HG02840 (cell line): ENCODE data around the gene PTPRT.

ENCODE experiments used
- ATAC-seq: cut with Tn5 transposase; IDR thresholded peaks from one replicate; pipeline ENCODE4 v1.9.1; 2021; ENCODE audit warnings: mild to moderate bottlenecking, moderate library complexity, moderate number of reproducible peaks; ENCODE audit not compliant: unreplicated experiment, low FRiP score

Gene PTPRT

DNA sequence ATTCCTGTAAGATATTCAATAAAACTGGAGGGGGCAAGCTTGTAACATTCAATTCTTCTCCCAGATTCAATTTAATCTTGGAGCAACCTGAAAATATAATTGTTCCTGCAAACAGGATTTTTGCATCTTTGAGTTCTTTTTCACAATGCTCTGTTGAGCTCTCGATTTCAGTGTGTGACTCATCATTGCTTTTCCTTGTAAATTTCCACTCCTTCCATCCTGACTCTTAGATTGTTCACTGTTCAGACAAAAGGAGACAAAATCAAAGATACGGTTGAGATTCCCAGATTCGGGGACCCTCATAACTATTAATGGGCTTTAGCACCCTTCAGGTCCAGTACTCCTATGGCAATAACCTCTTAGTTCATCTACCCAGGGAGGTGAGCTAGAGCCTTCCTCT lies 999.6 kb downstream of the PTPRT start:
- ATAC-seq = no peak

DNA sequence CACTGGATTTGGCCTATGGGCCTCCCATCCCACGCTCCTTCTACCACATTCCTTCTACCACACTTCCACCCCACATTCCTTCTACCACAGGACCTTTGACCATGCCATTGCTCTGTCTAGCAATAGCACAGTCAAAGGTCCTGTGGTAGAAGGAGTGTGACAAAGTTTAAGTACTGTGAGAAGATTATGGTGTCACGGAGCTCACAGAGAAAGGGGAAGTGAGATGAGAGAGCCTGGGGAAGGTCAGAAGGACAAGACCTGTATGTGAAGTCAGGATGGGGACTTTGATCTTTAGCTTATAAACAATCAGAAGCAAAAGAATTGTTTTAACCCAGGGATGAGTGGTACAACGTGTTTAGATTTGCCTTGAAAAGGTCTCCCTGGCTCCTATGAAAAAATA lies 1003.4 kb downstream of the PTPRT start:
- no peak for ATAC-seq

DNA sequence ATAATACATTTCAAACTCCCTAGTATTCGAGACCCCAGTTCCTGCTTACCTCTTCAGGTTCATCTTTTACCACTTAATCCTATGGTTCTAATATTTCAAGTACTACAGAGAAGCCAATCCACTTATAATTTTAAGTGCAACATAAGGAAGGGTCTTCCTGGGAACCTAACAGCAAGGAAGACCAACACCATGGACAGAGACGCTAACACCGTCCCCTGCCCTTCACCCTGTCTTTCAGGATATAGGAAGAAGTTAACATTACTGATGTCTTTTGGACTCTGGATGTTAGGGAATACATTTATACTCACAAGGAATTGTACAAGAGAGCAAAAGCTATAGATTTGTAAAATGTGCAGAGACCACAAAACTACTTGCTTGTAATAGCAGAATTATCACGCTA lies 1006.6 kb downstream of the PTPRT start:
- no peak for ATAC-seq

DNA sequence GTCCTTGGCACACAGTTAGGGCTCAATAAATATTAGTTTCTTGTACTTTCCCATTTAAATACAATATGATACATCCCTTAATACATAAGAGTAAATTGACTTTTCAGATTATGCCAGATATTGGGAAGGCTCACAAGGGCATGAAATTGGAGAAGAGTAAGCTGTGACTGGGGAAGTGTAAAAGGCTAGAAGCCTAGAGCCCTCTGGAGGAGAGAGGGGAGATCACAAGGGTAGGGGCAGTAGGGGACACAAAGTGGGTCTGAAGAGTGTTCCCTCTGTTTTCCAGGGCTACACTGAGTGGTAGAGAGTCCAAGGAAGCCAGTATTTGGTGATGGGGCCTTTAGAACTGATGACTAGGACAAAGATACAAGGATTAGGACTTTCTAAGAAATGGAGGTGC lies 1008.6 kb downstream of the PTPRT start:
- ATAC-seq = no peak

DNA sequence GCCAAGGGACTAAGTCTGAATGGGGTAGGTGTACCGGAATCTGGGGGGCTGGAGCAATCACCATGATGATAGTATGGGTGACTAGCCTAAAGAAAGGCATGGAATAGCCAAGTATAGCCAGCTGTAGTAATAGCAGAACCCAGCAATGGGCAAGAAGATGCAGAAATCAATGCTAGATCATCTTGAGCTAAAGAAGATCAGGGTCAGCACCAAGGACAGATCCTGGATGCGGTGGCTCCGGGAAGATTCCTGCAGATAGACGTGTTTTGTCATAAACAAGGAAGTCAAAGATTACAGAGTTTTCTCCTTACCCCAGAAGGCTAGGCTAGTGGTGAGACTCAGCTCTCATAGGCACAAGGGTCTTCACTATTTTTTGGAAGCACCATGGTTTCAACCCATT lies 1009.9 kb downstream of the PTPRT start:
- no peak for ATAC-seq

DNA sequence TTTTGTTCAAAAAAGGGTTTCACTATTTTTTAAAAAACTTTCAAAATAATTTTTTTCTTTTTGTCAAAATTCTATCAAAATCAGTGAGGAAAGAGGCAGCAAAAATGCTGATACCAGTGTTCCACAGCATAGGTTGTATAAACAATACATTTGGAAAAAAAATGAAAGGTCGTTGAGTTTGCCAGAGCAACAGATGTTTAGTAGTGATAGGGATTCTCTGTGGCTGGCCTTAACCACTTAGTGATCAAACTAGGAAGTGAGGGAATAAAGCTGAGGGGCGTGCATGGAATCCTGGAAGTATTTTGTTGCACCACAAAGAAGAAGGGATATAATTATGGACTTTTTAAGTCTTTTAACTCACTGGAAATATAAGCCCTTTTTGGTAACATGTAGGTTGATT lies 1016.3 kb downstream of the PTPRT start:
- ATAC-seq = no peak

DNA sequence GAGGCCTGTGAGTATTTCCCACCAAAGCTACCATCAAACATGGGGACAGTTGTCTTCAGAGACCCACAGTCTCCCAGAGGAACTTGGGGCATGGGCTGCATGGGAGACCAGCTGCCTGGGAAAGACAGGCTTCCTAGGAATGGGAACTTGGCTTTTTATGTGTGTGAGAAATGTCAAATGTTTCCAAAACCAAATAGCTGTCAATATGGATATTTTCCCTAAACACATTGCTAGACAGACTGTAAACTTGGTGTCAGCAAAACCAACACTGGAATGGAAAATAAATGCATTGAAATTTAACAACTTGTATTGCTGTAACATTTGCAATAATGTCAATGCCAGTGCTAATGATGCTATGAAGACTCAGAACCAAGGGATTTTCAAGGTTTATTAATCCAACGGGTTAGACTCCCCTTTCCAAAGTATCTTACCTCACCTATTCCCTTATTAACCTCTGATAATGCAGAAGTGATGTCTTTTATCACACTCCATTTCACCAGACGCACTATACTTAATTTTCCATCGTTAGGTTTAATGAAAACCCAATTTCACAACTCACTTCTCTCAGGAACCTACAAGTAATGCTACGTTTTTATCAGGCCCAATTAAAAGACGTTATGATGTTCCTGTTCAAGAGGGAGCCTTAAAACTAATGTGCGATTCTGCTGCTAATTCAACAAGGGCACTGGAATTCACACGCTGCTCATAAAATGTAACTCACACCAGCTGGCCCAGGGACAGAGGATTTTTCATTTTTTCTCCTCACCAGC lies 1025.4 kb downstream of the PTPRT start:
- no peak for ATAC-seq

DNA sequence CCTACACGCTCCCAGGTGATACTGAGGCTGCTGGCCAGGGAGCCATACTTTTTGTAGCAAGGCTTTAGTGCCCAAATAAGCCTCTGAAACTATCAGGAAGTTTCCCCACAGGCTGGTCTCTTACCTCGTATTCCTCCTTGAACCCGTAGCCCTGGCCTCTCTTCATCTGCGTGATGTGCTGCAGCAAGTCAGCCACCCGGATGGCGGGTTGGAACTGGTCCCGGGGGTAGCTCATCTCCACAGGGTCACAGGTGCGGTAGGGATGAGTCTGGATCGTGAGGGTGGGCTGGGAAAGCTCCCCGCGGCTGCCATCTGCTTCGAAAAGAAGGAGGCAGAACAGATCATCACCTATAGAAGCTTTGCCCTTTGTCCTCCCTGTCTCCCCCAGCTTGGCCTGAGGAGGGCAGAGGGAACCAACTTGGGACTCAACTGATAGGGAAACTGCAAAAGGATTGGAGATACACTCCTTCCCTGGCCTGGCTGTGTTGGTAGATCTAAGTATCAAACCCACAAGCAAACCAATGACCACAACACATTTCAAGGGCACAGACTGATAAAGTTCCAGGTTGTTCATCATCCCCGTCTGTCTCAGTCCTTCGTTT lies 1028.4 kb downstream of the PTPRT start:
- ATAC-seq = no peak

DNA sequence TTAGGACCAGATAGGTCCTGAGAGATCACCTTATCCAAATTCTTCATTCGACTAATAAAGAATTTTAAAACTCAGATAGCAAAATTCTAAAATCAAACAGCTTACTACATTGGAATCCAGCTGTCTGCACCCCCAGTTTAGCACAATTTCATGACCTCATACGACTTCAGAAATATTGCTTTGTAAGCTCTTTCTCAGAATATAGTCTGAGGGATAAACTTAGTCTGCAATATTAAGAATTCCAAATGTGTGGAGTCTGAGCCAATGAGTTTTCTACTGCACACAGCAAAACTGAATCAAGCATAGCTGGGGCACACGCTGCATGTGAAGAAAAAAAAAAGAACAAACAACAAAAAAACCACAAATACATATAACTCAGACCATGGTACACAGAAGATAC lies 1029.9 kb downstream of the PTPRT start:
- ATAC-seq = no peak

DNA sequence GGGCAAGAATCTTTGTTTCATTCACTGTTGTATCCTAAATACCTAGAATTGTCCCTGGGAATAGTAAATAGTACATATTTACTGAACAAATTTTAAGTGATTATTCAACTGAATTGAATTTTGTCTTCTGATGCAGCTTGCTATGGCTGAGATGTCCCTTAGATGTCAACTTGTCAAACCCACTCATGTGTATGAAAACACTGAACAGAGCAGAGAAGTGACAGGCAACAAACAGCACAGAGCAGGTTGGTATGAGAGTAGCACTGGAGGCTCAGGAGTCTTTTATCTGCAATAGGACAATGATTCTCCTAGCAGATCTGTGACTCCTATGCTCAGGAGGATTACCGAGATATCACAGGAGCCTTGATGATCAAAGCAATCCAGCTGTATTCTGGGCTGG lies 1031.4 kb downstream of the PTPRT start:
- ATAC-seq = no peak

DNA sequence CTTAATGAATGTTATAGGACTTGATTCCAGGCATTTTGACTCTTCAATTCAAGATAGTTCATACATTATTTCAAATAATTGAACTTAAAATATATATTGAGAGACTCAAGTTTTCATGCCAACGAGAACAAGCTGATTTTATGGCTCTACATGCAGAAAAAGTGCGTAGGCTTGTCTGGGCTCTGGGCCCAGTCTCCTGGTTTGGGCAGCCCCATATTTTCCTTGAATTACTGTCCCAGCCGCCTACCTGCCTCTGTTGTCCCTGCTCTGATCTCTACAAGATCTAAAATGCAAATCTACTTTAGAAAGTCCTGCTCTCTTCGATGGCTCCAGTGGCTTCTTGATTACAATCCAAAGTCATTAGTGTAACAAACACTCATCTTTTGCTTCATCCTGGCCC lies 1034.1 kb downstream of the PTPRT start:
- ATAC-seq = no peak

DNA sequence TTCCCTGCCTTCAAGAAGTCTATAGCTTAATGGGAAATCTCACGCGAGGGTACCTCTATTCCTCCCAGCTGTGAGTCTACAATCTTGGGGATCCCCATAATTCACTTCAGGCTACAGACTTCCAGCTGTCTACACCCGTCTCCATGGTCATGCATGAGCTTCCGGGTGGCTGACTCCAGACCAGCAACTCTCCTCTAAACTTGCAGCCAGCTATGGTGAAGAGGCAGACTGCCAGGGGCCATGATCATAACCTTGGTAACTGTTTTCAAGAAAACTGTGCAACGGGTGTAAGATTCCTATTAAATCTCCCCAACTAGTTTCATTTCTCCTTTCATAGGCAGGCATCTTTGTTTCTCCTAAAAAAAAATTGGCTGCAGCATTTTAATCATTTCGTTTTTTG lies 1037.1 kb downstream of the PTPRT start:
- no peak for ATAC-seq

DNA sequence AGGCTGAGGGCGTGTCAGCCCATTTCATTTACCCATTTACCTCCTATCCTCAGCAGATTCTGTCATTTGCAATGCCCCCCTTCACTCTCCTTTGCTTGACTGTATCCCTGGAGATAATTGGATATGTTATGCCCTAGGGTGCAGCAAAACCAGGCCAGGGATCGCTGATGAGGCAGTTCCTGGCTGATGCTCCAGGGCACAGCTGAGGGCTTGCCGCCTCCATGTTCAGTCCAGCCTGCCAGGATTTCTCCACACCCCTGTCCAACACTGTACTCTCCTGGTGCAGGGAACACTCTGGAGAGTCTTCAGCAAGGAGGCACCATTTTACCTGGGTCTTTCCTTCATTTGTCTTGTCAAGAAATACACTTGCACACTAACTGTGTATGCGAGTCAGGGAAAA lies 1039.5 kb downstream of the PTPRT start:
- no peak for ATAC-seq

DNA sequence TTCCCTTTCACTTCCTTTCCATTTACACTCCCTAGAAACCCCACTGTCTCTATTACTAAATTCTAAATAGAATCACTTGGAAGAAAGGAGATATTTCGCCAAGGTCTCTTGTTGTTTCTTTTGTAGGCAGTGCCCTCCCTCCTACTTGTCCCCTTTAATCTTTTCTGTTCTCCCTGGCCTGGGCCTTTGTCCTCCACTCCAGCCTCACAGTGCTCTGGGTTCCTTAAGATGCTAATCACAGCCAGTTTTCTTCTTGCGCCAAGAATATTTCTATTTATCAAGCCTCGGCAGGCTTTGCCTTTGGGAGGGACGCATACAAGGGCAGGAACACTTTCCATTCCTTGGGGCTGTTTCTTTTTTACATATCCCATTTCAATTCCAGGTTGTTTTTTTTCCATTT lies 1051.0 kb downstream of the PTPRT start:
- ATAC-seq = no peak

DNA sequence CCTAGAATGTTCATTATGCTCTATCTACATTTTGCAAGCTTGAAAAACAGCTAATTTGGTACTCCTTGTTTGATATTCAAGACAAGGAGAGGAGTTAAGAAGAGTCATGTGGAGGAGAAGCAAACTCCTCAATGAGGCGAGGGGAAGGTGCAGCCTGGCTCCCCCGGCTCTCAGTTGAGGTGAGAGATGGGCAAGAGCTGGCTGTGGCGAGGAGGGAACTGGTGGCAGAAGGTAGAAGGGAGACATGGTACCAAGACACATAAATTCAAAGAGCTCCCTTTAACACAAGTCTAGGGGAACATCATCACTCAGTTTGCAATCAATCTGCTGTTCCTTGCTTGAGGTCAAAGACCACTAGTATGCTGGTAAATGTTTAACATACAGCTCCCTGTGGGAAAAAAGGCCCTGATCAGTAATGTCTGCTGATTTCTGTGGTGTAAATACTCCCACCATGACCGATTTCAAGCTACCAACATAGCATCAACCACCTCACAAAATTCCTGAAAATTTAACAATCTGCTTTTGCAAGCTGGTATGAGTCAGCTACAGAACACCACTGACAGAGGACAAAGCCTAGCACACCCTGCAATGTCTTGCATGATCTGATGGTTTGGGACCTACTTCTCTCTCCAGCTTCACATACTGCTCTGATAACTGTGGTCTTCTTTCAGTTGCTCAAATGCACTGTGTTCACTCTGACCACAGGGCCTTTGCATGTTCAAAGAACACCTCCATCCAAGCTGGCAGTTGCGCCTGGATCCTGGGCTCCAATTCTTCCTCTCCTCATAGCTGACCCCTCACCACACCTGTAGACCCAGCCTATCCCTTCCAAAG lies 1055.2 kb downstream of the PTPRT start:
- no peak for ATAC-seq

DNA sequence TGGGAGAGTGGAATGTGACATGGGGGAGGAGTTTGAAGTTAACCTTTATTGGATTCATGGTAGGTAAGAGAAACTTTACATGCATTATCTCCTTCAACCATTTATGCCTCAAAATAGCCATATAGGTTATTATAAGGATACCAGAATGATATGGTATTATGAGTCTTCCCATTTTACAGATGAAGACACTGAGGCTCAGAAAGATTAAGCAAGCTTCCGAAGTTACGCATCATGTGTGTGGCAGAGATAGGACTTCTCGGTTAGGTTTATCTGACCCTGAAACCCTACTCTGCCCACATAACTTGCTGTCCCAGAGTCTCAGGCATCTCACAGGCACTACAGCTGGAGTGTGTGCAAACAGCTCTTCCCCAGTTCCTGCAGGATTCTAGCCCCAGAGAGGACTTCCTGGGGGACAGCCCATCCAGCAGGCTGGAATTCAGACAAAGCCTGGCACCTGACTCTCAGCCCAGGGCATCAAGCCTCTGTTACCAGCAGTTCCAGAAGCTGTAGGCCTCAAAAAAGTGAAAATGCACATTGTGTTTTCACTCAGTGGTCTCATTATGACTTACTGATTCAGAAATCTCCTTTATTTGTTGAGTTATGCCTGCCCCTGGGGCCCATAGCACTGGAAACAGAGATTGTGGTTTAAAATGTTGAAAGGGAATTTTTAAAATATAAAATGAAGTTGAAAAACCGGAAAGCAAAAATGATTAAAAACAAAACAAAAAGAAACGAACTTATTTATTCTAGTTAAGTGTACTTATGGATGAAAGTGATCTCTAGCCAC lies 1058.7 kb downstream of the PTPRT start:
- ATAC-seq = no peak

DNA sequence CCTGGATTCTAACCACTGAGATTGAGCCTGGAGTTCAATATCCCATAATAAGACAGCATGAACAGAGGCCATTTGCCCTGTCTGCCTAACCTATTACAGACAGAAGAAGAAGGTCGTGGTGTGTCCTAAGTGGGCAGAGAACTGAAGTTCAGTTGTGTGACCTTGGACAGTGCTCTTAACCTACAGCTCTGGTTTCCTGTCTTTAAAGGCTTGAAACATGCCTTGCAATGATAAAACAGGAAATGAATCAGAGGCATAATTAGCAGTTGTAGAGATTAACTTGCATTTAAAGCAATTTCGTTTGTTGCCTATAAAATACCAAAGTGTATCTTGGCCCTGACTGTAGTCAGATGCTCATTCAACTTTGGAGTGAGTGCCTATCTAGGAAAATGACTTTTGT lies 1064.3 kb downstream of the PTPRT start:
- no peak for ATAC-seq

DNA sequence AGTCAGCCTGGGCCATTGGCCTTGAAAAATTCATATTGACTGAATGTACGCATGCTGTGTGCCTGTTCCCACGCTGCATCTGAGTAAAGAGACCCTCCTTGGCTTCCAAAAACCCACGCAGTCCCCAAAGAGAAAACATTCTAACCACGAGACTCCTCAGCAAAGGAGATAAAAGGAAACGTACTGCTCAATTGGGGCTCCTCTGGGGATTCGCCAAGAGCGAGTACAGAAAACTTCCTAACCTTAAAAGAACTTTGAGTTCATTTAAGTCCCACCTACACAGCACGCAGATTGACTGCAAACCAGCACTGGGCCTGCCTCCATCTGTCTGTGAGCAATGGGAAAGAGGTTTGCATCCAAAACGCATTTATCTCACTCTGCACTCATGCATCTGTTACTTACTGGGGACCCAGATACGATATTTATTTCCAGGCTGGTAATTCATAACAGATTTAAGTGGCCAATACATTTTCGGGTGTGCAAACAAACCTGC lies 1065.7 kb downstream of the PTPRT start:
- no peak for ATAC-seq

DNA sequence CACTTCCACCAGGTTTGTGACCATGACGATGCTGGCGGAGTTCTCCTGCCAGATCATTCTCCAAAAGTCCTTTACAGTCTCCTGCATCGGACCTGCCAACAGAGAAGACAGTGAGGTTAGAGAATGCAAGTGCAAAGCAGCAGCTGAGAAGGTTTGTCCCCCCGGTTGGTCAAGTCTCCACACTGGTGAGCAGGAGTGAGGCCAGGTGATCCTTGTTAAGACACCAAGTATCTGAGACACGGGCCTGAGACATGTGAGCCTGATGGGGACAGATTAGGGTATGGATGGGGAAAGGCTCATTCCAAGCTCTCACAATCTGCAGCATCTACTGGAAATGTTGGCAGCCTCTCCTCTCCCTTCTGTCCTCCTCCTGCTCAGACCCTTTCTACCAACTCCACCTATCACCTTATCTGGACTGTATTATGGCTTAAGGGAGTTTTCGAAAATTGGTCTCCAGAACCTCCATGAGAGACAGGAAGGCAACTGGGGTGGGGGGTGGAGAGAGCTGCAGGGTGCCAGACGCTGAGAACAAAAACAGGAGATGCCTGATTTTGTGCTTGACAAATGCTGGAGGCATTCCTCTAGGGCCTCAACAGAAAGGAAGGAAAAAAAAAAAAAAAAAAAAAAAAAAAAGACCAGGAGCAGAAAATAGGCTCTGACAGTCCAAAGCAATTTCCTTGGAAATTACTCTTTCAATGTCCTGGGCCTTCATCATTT lies 1071.1 kb downstream of the PTPRT start:
- no peak for ATAC-seq

DNA sequence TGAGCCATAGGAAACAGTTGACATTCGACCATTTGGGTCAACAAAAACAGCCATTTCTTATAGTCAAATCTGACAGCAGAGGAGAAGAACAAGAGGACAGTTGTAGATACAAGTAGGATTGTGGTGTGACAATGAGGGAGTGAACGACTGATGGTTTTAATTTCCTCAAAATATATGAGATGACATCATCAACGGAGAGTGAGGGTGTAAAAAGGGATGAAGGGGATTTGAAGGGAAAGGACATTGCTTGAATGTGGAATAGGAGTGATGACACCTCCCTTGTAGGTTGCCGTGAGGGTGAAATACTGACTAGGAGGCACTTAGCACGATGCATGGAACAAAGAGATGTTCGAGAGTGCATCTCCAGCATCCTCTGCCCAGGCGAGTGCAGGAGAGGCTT lies 1071.7 kb downstream of the PTPRT start:
- ATAC-seq = no peak
